GM10266 (cell line): ENCODE data around the gene CHCHD6.
A peak's percentile ranks its signal among the peaks of the same experiment; 100 is the strongest.

Source experiments
- DNase-seq: peaks from one replicate; pipeline ENCODE4 v3.0.0; 2012; ENCODE audit errors: extremely low spot score
- TF ChIP-seq, protein P1 (sequence below): IDR thresholded peaks from 2 replicates; pipeline ENCODE4 v1.5.1; 2012; ENCODE audit warnings: mild to moderate bottlenecking, low read depth; ENCODE audit not compliant: control insufficient read depth, insufficient read depth; ENCODE audit errors: missing control alignments

CHCHD6 gene

GRCh38 chr3:126908752-126909275 lies 204.8 kb downstream of the CHCHD6 start:
- DNase-seq: peak; percentile 13
- TF ChIP-seq, protein P1, sequence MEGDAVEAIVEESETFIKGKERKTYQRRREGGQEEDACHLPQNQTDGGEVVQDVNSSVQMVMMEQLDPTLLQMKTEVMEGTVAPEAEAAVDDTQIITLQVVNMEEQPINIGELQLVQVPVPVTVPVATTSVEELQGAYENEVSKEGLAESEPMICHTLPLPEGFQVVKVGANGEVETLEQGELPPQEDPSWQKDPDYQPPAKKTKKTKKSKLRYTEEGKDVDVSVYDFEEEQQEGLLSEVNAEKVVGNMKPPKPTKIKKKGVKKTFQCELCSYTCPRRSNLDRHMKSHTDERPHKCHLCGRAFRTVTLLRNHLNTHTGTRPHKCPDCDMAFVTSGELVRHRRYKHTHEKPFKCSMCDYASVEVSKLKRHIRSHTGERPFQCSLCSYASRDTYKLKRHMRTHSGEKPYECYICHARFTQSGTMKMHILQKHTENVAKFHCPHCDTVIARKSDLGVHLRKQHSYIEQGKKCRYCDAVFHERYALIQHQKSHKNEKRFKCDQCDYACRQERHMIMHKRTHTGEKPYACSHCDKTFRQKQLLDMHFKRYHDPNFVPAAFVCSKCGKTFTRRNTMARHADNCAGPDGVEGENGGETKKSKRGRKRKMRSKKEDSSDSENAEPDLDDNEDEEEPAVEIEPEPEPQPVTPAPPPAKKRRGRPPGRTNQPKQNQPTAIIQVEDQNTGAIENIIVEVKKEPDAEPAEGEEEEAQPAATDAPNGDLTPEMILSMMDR: no peak

DNA sequence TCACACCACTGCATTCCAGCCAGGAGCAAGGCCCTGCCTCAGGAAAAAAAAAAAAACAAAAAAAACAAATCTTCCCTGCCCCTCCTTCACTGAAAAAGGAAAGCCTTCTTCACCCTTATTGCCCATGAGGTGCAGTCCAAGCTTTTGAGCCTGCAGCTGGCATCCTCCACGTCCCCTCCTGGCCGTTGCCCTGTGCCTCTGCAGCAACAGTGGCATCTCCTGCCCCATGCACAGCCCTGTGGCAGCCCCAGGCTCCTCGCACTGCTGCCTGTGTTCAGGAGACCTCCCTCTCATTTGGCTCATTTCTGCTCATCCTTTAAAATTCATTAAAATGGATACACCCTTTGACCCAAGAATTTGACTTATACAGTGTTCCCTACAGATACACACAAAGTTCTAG lies 206.2 kb downstream of the CHCHD6 start:
- TF ChIP-seq, protein P1: no peak
- DNase-seq: no peak

- peak; percentile 87 for DNase-seq
- TF ChIP-seq, protein P1: no peak
Measured at GRCh38 chr3:126911162-126912026, 207.4 kb downstream of the CHCHD6 start.

DNA sequence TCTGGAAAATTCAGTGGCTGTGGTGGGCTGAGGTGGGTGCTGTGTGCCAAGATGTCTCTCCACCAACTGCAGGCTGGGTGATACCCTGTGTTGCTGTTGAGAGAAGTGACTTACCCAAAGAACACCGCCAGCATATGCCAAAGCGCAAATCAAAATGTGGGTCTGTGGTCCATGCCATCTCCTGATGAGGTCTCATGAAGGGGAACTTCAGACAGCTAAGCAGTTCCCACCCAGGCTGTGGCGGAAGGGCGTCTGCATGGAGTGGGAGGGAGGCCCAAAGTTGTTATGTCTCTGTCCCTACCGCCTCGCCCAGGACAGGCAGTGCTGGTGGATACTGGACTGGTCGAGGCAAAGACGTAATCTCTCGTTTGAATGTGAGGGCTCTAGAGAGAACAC lies 208.0 kb downstream of the CHCHD6 start:
- TF ChIP-seq, protein P1: no peak
- no peak for DNase-seq

GRCh38 chr3:126912491-126913195 lies 208.6 kb downstream of the CHCHD6 start:
- TF ChIP-seq, protein P1: no peak

GRCh38 chr3:126913524-126913923 lies 209.5 kb downstream of the CHCHD6 start:
- TF ChIP-seq, protein P1: no peak
- no peak for DNase-seq

More at GRCh38 chr3:126912491-126913195, 208.6 kb downstream of the CHCHD6 start:
- DNase-seq: no peak

DNA sequence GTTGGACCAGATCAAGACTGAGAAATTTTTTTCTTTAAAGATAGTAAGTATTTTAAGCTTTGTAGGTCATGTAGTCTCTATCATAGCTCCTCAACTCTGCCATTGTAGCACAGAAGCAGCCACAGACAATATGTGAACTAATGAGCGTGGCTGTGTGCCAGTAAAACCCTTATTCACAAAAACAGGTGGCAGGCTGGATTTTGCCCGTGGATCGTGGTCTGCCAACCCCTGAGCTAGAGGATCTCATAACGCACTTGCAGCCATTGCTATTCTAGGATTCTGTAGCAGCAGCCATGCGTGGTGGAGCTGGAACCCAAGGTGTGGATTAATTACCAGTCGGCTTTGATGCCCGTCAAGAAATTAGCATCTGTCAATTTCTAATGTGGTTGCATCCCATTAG lies 210.2 kb downstream of the CHCHD6 start:
- DNase-seq: no peak
- TF ChIP-seq, protein P1: no peak
